Measurements from ENCODE around the gene EIF4EBP2. TPM values are rescaled to one million over a fixed set of nuclear protein-coding genes. Genes with fewer than 3 reads are reported as not detected.

Gene EIF4EBP2
- polyA plus RNA-seq (2011; rRNA removed), result 15.4 and 17.7 TPM in 2 replicates
- 3.5 and 4.7 TPM in 2 replicates for polyA plus RNA-seq (2012; cell fraction: cytosol; rRNA removed)
- polyA plus RNA-seq (2012; cell fraction: nucleus; rRNA removed), result 2.0 and 3.7 TPM in 2 replicates
- 12.2 to 13.0 TPM (median 12.2 TPM) in 3 replicates for polyA plus RNA-seq (2017; fragmentation: RNase III; extraction: RNeasy Plus Mini Kit Qiagen cat#74134 plus additional on column Dnase treatment)
- 19.4 and 19.8 TPM in 2 replicates for polyA minus RNA-seq (2011; rRNA and poly(A)+ RNA removed)

- ChIA-PET POLR2A (interaction anchor here (0.6 to 1.7 kb wide), 18 partner anchors 8 to 258 kb away, joined by 3 to 9 read pairs (median 3); partner anchors contain the start of genes PPA1, SAR1A and TYSND1), CTCF (interaction anchor here (0.8 to 2.8 kb wide), 13 partner anchors 14 to 288 kb away, joined by 3 to 15 read pairs (median 3); partner anchors contain the start of gene LRRC20)
- Histone ChIP-seq H3K4me3 (peak within 1 kb of the TSS; percentile 58), H3K27ac (peak within 1 kb of the TSS; percentile 75 to 92), H3K4me1 (peaks cover 15% of the 10 kb centered on the region), H3K9me3 (no peaks in the 10 kb centered on the region), H3K4me2 (peak within 1 kb of the TSS; percentile 97)
- ATAC-seq, result peak; percentile 63 to 87
- DNase-seq (ENCODE audit: low read depth in 1 of 2, low spot score in 1 of 2), result peak; percentile 71 to 96
- TF ChIP-seq HDAC2 (IDR thresholded peaks at IDR 0.05) (no peak), CTCF (IDR thresholded peaks at IDR 0.05) (no peak), JUN (IDR thresholded peaks at IDR 0.05) (peak; percentile 87 to 93; a peak in 4 of 5 replicates), MAFK (IDR thresholded peaks at IDR 0.05; ENCODE audit: partially characterized antibody) (no peak), HEYL (CRISPR knock-in tag; IDR thresholded peaks at IDR 0.05) (no peak), RCOR1 (IDR thresholded peaks at IDR 0.05; ENCODE audit: low read depth, low read length) (no peak), E2F6 (IDR thresholded peaks at IDR 0.05; ENCODE audit: borderline replicate concordance, low read depth) (peak; percentile 98), CHD4 (IDR thresholded peaks at IDR 0.05; ENCODE audit: borderline replicate concordance) (no peak), CHD2 (IDR thresholded peaks at IDR 0.05; ENCODE audit: low read length, partially characterized antibody) (no peak), FOXS1 (CRISPR knock-in tag; IDR thresholded peaks at IDR 0.05) (no peak), MAZ (IDR thresholded peaks at IDR 0.05; ENCODE audit: borderline replicate concordance, low read depth, low read length) (no peak), FOSB (CRISPR knock-in tag; IDR thresholded peaks at IDR 0.05) (no peak), BCL3 (IDR thresholded peaks at IDR 0.05) (peak; percentile 82; the same call in 2 of the 3 replicates), CBX8 (IDR thresholded peaks at IDR 0.05) (no peak), POLR2A (IDR thresholded peaks at IDR 0.05; ENCODE audit: low read length) (peak; percentile 89), RNF2 (IDR thresholded peaks at IDR 0.05; ENCODE audit: borderline replicate concordance, low read depth) (no peak), HOXB13 (CRISPR knock-in tag; IDR thresholded peaks at IDR 0.05; ENCODE audit: low read depth) (0 out of 2 replicates have a peak, but pooled peaks have one; percentile 29), RAD21 (conservative IDR thresholded peaks at IDR 0.05 in 1 of 2, IDR thresholded peaks at IDR 0.05 in 1 of 2) (no peak), RARB (CRISPR knock-in tag; IDR thresholded peaks at IDR 0.05) (no peak), MAX (IDR thresholded peaks at IDR 0.05) (peak; percentile 90), RFX5 (IDR thresholded peaks at IDR 0.05) (no peak), CBX2 (IDR thresholded peaks at IDR 0.05; ENCODE audit: borderline replicate concordance, low read depth) (no peak), FOSL2 (IDR thresholded peaks at IDR 0.05) (no peak), FOSL2 (CRISPR knock-in tag; IDR thresholded peaks at IDR 0.05) (no peak), HOXB5 (CRISPR knock-in tag; IDR thresholded peaks at IDR 0.05) (peak; percentile 59; the same call in 1 of the 2 replicates), PHF8 (IDR thresholded peaks at IDR 0.05; ENCODE audit: borderline replicate concordance, low read depth) (peak; percentile 77), TFCP2L1 (CRISPR knock-in tag; IDR thresholded peaks at IDR 0.05) (no peak)
- 0% methylated on average over 12 of the region's 103 CpGs for WGBS (ENCODE audit: missing lambda C conversion rate)
- FAIRE-seq, result no peak
Observed at GRCh38 chr10:70404036-70404786, at the start of gene EIF4EBP2. EIF4EBP2 (plus strand) TSS chr10:70404145; CDS start chr10:70404402, 257 bp downstream.
